Measurements from ENCODE around the gene FBXL17.

The FBXL17 gene

DNA sequence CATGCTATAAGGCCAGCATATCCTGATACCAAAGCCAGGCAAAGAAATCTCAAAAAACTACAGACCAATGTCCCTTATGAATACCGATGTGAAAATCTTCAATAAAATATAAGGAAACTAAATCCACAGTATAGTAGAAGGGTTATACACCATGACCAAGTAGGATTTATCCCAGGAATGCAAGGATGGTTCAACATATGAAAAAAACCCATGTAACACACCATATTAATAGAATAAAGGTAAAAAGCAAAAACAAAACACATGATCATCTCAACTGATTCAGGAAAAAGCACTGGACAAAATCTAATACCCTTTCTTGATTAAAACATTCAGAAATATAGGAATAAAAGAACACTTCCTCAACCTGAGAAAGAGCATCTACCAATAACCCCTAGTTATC lies 6.1 kb downstream of the FBXL17 start:
- no peak overlapping the region for H3K4me2 ChIP-seq (ENCODE audit: insufficient read depth, low read length, poor library complexity, severe bottlenecking)
- H3K4me3 ChIP-seq (ENCODE audit: low read length in 2 of 2) = no peak overlapping the region
- no peaks in the 10 kb centered on the region for H3K36me3 ChIP-seq (replicated peaks in 1 of 2; ENCODE audit: control insufficient read depth in 2 of 2, insufficient read depth in 2 of 2, low read length in 2 of 2)
- no peak for DNase-seq (ENCODE audit: low spot score)
- no peak overlapping the region for H2BK12ac ChIP-seq (ENCODE audit: low read length)
- H3K27me3 ChIP-seq (ENCODE audit: control insufficient read depth in 3 of 3, insufficient read depth in 3 of 3, low read depth in 1 of 3, low read length in 3 of 3) = peaks cover 0 to 2% (median 0%) of the 10 kb centered on the region in 3 experiments
- H2BK5ac ChIP-seq (ENCODE audit: low read length) = no peak overlapping the region
- H3K4ac ChIP-seq (ENCODE audit: low read length) = no peak overlapping the region
- no peaks in the 10 kb centered on the region for H3K79me1 ChIP-seq (ENCODE audit: low read depth, low read length)
- no peak overlapping the region for H2AFZ ChIP-seq (ENCODE audit: low read length)
- H2BK120ac ChIP-seq (ENCODE audit: low read depth, low read length) = no peak overlapping the region
- no peak overlapping the region for H4K8ac ChIP-seq (ENCODE audit: low read depth, low read length)
- H3K9ac ChIP-seq (ENCODE audit: low read depth, low read length, poor library complexity) = no peak overlapping the region
- H2BK15ac ChIP-seq (ENCODE audit: low read length) = no peak overlapping the region
- WGBS, 2 donors (ENCODE audit: extremely low coverage in 2 of 2, insufficient read length in 2 of 2, insufficient replicate concordance in 1 of 2) = no CpG with 5 or more reads among the region's 1 CpG
- no peak overlapping the region for H4K91ac ChIP-seq (ENCODE audit: low read depth, low read length, poor library complexity)
- H3K14ac ChIP-seq (ENCODE audit: low read length) = no peak overlapping the region
- H3K27ac ChIP-seq (replicated peaks; ENCODE audit: low read length) = no peak overlapping the region
- no peak overlapping the region for H3K23ac ChIP-seq (ENCODE audit: low read depth, low read length, poor library complexity)
- no peak overlapping the region for H2AK5ac ChIP-seq (ENCODE audit: low read depth, low read length)
- peaks cover 8 to 46% of the 10 kb centered on the region in 2 donors for H3K9me3 ChIP-seq (replicated peaks in 1 of 2; ENCODE audit: control insufficient read depth in 2 of 2, insufficient read depth in 1 of 2, low read depth in 1 of 2, low read length in 2 of 2)
- H3K18ac ChIP-seq (ENCODE audit: low read length) = no peak overlapping the region
- H3K4me1 ChIP-seq (ENCODE audit: control insufficient read depth in 2 of 2, insufficient read depth in 1 of 2, low read depth in 1 of 2, low read length in 2 of 2) = peaks cover 0 to 2% of the 10 kb centered on the region in 2 donors

DNA sequence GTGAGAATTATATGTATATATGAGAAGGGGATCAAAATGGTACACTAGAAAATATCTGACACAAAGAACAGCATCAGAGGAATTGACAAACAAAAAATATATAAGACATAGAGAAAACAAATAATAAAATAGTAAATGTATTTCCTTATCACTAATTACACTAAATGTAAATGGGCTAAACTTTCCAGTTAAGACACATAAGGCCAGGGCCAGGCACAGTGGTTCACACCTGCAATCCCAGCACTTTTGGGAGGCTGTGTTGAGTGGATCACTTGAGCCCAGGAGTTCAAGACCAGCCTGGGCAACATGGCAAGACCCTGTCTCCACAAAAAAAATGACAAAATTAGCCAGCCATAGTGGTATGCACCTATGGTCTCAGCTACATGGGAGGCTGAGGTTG lies 8.5 kb downstream of the FBXL17 start:
- Histone ChIP-seq H2AFZ (ENCODE audit: low read length) (no peak overlapping the region), H4K91ac (ENCODE audit: low read depth, low read length, poor library complexity) (no peak overlapping the region), H4K8ac (ENCODE audit: low read depth, low read length) (no peak overlapping the region), H3K18ac (ENCODE audit: low read length) (no peak overlapping the region), H3K4ac (ENCODE audit: low read length) (no peak overlapping the region), H2BK120ac (ENCODE audit: low read depth, low read length) (no peak overlapping the region), H3K14ac (ENCODE audit: low read length) (no peak overlapping the region), H3K4me3 (ENCODE audit: low read length in 2 of 2) (no peak overlapping the region), H3K9me3 (replicated peaks in 1 of 2; ENCODE audit: control insufficient read depth in 2 of 2, insufficient read depth in 1 of 2, low read depth in 1 of 2, low read length in 2 of 2) (peaks cover 8 to 46% of the 10 kb centered on the region in 2 donors), H2BK15ac (ENCODE audit: low read length) (no peak overlapping the region), H2BK5ac (ENCODE audit: low read length) (no peak overlapping the region), H2BK12ac (ENCODE audit: low read length) (no peak overlapping the region), H3K4me2 (ENCODE audit: insufficient read depth, low read length, poor library complexity, severe bottlenecking) (no peak overlapping the region), H3K36me3 (replicated peaks in 1 of 2; ENCODE audit: control insufficient read depth in 2 of 2, insufficient read depth in 2 of 2, low read length in 2 of 2) (no peaks in the 10 kb centered on the region), H3K23ac (ENCODE audit: low read depth, low read length, poor library complexity) (no peak overlapping the region), H3K4me1 (ENCODE audit: control insufficient read depth in 2 of 2, insufficient read depth in 1 of 2, low read depth in 1 of 2, low read length in 2 of 2) (no peaks in the 10 kb centered on the region), H3K27me3 (ENCODE audit: control insufficient read depth in 3 of 3, insufficient read depth in 3 of 3, low read depth in 1 of 3, low read length in 3 of 3) (peaks cover 0 to 2% (median 0%) of the 10 kb centered on the region in 3 experiments), H3K79me1 (ENCODE audit: low read depth, low read length) (no peaks in the 10 kb centered on the region), H3K9ac (ENCODE audit: low read depth, low read length, poor library complexity) (no peak overlapping the region), H3K27ac (replicated peaks; ENCODE audit: low read length) (no peak overlapping the region), H2AK5ac (ENCODE audit: low read depth, low read length) (no peak overlapping the region)
- no peak for DNase-seq (ENCODE audit: low spot score)

DNA sequence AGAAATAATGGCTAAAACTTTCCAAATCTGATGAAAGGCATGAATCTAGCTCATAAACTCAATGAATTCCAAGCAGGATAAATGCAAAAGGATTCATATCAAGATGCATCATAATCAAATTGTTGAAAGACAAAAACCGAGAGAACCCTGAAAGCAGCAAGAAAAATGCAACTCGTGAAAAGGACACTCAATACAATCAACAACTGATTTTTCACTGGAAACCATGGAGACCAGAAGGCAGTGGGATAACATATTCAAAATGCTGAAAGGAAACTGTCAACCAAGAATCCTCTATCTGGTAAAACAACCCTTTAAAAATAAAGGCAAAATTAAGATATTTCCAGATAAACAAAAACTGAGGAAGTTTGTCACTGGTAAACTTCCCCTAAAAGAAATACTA lies 9.5 kb downstream of the FBXL17 start:
- H3K79me1 ChIP-seq (ENCODE audit: low read depth, low read length) = no peaks in the 10 kb centered on the region
- no peak overlapping the region for H4K8ac ChIP-seq (ENCODE audit: low read depth, low read length)
- DNase-seq (ENCODE audit: low spot score) = no peak
- H2BK5ac ChIP-seq (ENCODE audit: low read length) = no peak overlapping the region
- H3K14ac ChIP-seq (ENCODE audit: low read length) = no peak overlapping the region
- H2BK120ac ChIP-seq (ENCODE audit: low read depth, low read length) = no peak overlapping the region
- no peak overlapping the region for H2AK5ac ChIP-seq (ENCODE audit: low read depth, low read length)
- peaks cover 0 to 2% (median 0%) of the 10 kb centered on the region in 3 experiments for H3K27me3 ChIP-seq (ENCODE audit: control insufficient read depth in 3 of 3, insufficient read depth in 3 of 3, low read depth in 1 of 3, low read length in 3 of 3)
- WGBS, 2 donors (ENCODE audit: extremely low coverage in 2 of 2, insufficient read length in 2 of 2, insufficient replicate concordance in 1 of 2) = no CpG with 5 or more reads among the region's 2 CpGs
- H3K4ac ChIP-seq (ENCODE audit: low read length) = no peak overlapping the region
- no peaks in the 10 kb centered on the region for H3K4me1 ChIP-seq (ENCODE audit: control insufficient read depth in 2 of 2, insufficient read depth in 1 of 2, low read depth in 1 of 2, low read length in 2 of 2)
- H3K36me3 ChIP-seq (replicated peaks in 1 of 2; ENCODE audit: control insufficient read depth in 2 of 2, insufficient read depth in 2 of 2, low read length in 2 of 2) = no peaks in the 10 kb centered on the region
- no peak overlapping the region for H2BK12ac ChIP-seq (ENCODE audit: low read length)
- no peak overlapping the region for H3K23ac ChIP-seq (ENCODE audit: low read depth, low read length, poor library complexity)
- H3K4me2 ChIP-seq (ENCODE audit: insufficient read depth, low read length, poor library complexity, severe bottlenecking) = no peak overlapping the region
- H2AFZ ChIP-seq (ENCODE audit: low read length) = no peak overlapping the region
- no peak overlapping the region for H3K27ac ChIP-seq (replicated peaks; ENCODE audit: low read length)
- H4K91ac ChIP-seq (ENCODE audit: low read depth, low read length, poor library complexity) = no peak overlapping the region
- peaks cover 8 to 46% of the 10 kb centered on the region in 2 donors for H3K9me3 ChIP-seq (replicated peaks in 1 of 2; ENCODE audit: control insufficient read depth in 2 of 2, insufficient read depth in 1 of 2, low read depth in 1 of 2, low read length in 2 of 2)
- no peak overlapping the region for H2BK15ac ChIP-seq (ENCODE audit: low read length)
- no peak overlapping the region for H3K4me3 ChIP-seq (ENCODE audit: low read length in 2 of 2)
- no peak overlapping the region for H3K9ac ChIP-seq (ENCODE audit: low read depth, low read length, poor library complexity)
- H3K18ac ChIP-seq (ENCODE audit: low read length) = no peak overlapping the region

DNA sequence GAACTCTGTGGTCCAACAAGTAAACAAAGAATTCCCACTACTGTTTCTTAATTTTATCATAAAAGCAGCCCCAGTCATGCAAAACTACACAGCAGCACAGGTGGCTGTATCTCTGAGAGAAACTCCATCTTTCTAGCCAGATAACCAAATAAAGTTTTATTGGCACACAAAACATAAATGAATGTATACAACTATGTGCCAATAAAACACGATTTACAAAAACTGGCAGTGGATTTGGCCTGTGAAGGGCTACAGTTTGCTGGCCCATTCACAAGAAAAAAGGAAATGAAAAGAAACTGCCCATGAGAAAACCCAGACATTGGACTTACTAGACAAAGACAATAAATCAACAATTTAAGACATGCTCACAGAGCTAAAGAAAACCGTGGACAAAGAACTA lies 10.6 kb downstream of the FBXL17 start:
- H2BK5ac ChIP-seq (ENCODE audit: low read length) = no peak overlapping the region
- H2AFZ ChIP-seq (ENCODE audit: low read length) = no peak overlapping the region
- no peak overlapping the region for H2AK5ac ChIP-seq (ENCODE audit: low read depth, low read length)
- no peak overlapping the region for H4K91ac ChIP-seq (ENCODE audit: low read depth, low read length, poor library complexity)
- no peak overlapping the region for H3K9ac ChIP-seq (ENCODE audit: low read depth, low read length, poor library complexity)
- H3K18ac ChIP-seq (ENCODE audit: low read length) = no peak overlapping the region
- H2BK15ac ChIP-seq (ENCODE audit: low read length) = no peak overlapping the region
- no peak overlapping the region for H3K23ac ChIP-seq (ENCODE audit: low read depth, low read length, poor library complexity)
- peaks cover 0 to 2% (median 0%) of the 10 kb centered on the region in 3 experiments for H3K27me3 ChIP-seq (ENCODE audit: control insufficient read depth in 3 of 3, insufficient read depth in 3 of 3, low read depth in 1 of 3, low read length in 3 of 3)
- H2BK12ac ChIP-seq (ENCODE audit: low read length) = no peak overlapping the region
- peaks cover 8 to 36% of the 10 kb centered on the region in 2 donors for H3K9me3 ChIP-seq (replicated peaks in 1 of 2; ENCODE audit: control insufficient read depth in 2 of 2, insufficient read depth in 1 of 2, low read depth in 1 of 2, low read length in 2 of 2)
- H3K4ac ChIP-seq (ENCODE audit: low read length) = no peak overlapping the region
- no peaks in the 10 kb centered on the region for H3K36me3 ChIP-seq (replicated peaks in 1 of 2; ENCODE audit: control insufficient read depth in 2 of 2, insufficient read depth in 2 of 2, low read length in 2 of 2)
- H3K14ac ChIP-seq (ENCODE audit: low read length) = no peak overlapping the region
- no peak overlapping the region for H3K4me2 ChIP-seq (ENCODE audit: insufficient read depth, low read length, poor library complexity, severe bottlenecking)
- H3K4me3 ChIP-seq (ENCODE audit: low read length in 2 of 2) = no peak overlapping the region
- DNase-seq (ENCODE audit: low spot score) = no peak
- H4K8ac ChIP-seq (ENCODE audit: low read depth, low read length) = no peak overlapping the region
- no peaks in the 10 kb centered on the region for H3K79me1 ChIP-seq (ENCODE audit: low read depth, low read length)
- no peak overlapping the region for H2BK120ac ChIP-seq (ENCODE audit: low read depth, low read length)
- H3K27ac ChIP-seq (replicated peaks; ENCODE audit: low read length) = no peak overlapping the region
- H3K4me1 ChIP-seq (ENCODE audit: control insufficient read depth in 2 of 2, insufficient read depth in 1 of 2, low read depth in 1 of 2, low read length in 2 of 2) = no peaks in the 10 kb centered on the region
- WGBS, 2 donors (ENCODE audit: extremely low coverage in 2 of 2, insufficient read length in 2 of 2, insufficient replicate concordance in 1 of 2) = no CpG with 5 or more reads among the region's 2 CpGs
